ENCODE results near the gene SLFN12.

GRCh38 chr17:35361027-35361426 lies 71.3 kb downstream of the SLFN12 start:
- TF ChIP-seq, protein P1, sequence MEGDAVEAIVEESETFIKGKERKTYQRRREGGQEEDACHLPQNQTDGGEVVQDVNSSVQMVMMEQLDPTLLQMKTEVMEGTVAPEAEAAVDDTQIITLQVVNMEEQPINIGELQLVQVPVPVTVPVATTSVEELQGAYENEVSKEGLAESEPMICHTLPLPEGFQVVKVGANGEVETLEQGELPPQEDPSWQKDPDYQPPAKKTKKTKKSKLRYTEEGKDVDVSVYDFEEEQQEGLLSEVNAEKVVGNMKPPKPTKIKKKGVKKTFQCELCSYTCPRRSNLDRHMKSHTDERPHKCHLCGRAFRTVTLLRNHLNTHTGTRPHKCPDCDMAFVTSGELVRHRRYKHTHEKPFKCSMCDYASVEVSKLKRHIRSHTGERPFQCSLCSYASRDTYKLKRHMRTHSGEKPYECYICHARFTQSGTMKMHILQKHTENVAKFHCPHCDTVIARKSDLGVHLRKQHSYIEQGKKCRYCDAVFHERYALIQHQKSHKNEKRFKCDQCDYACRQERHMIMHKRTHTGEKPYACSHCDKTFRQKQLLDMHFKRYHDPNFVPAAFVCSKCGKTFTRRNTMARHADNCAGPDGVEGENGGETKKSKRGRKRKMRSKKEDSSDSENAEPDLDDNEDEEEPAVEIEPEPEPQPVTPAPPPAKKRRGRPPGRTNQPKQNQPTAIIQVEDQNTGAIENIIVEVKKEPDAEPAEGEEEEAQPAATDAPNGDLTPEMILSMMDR (IDR thresholded peaks at IDR 0.05), result no peak
- no peak for TF ChIP-seq POLR2AphosphoS5 (IDR thresholded peaks at IDR 0.05)
- no peak for TF ChIP-seq POLR2A (IDR thresholded peaks at IDR 0.05)

Measured in breast epithelium (tissue), 3 donors.